Nephron (organoid): ENCODE measurements around the gene OSBPL10.

ENCODE experiments used
- H3K27ac Mint-ChIP-seq, 3 experiments: 2 replicates each; pipeline ENCODE4 v1.8.0; 2020; ENCODE audit warnings: mixed read lengths in 3 of 3, mild to moderate bottlenecking in 2 of 3, moderate library complexity in 1 of 3
- H3K27me3 Mint-ChIP-seq: 2 replicates; pipeline ENCODE4 v1.8.0; 2021; ENCODE audit warnings: low read depth, mild to moderate bottlenecking, moderate library complexity, mixed read lengths
- H3K36me3 Mint-ChIP-seq: 2 replicates; pipeline ENCODE4 v1.8.0; 2020; ENCODE audit warnings: low read depth, mixed read lengths
- H3K4me1 Mint-ChIP-seq: 2 replicates; pipeline ENCODE4 v1.8.0; 2020; ENCODE audit warnings: mixed read lengths
- H3K4me3 Mint-ChIP-seq, 3 experiments: 2 replicates each; pipeline ENCODE4 v1.8.0; 2020; ENCODE audit warnings: mild to moderate bottlenecking in 3 of 3, mixed read lengths in 3 of 3, moderate library complexity in 2 of 3
- H3K9me3 Mint-ChIP-seq: 2 replicates; pipeline ENCODE4 v1.8.0; 2020; ENCODE audit warnings: mixed read lengths
- TF ChIP-seq, protein P1 (sequence below), 3 experiments: fragments of 200-600 bp; sonication (generic); IDR thresholded peaks; one replicate each; pipeline ENCODE4 v1.5.0; 2021; ENCODE audit warnings: antibody characterized with exemption in 3 of 3; ENCODE audit not compliant: unreplicated experiment in 3 of 3

Gene OSBPL10

GRCh38 chr3:31664031-31664430, 317.0 kb downstream of the OSBPL10 start:
- TF ChIP-seq, protein P1, sequence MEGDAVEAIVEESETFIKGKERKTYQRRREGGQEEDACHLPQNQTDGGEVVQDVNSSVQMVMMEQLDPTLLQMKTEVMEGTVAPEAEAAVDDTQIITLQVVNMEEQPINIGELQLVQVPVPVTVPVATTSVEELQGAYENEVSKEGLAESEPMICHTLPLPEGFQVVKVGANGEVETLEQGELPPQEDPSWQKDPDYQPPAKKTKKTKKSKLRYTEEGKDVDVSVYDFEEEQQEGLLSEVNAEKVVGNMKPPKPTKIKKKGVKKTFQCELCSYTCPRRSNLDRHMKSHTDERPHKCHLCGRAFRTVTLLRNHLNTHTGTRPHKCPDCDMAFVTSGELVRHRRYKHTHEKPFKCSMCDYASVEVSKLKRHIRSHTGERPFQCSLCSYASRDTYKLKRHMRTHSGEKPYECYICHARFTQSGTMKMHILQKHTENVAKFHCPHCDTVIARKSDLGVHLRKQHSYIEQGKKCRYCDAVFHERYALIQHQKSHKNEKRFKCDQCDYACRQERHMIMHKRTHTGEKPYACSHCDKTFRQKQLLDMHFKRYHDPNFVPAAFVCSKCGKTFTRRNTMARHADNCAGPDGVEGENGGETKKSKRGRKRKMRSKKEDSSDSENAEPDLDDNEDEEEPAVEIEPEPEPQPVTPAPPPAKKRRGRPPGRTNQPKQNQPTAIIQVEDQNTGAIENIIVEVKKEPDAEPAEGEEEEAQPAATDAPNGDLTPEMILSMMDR (IDR thresholded peaks at IDR 0.05; ENCODE audit: unreplicated experiment in 3 of 3): no peak
- no peak overlapping the region for H3K4me3 Mint-ChIP-seq
- H3K27me3 Mint-ChIP-seq: peaks cover 7% of the 10 kb centered on the region
- H3K36me3 Mint-ChIP-seq: peaks cover 14% of the 10 kb centered on the region
- H3K27ac Mint-ChIP-seq: no peak overlapping the region
- H3K9me3 Mint-ChIP-seq: no peaks in the 10 kb centered on the region
- peaks cover 6% of the 10 kb centered on the region for H3K4me1 Mint-ChIP-seq

DNA sequence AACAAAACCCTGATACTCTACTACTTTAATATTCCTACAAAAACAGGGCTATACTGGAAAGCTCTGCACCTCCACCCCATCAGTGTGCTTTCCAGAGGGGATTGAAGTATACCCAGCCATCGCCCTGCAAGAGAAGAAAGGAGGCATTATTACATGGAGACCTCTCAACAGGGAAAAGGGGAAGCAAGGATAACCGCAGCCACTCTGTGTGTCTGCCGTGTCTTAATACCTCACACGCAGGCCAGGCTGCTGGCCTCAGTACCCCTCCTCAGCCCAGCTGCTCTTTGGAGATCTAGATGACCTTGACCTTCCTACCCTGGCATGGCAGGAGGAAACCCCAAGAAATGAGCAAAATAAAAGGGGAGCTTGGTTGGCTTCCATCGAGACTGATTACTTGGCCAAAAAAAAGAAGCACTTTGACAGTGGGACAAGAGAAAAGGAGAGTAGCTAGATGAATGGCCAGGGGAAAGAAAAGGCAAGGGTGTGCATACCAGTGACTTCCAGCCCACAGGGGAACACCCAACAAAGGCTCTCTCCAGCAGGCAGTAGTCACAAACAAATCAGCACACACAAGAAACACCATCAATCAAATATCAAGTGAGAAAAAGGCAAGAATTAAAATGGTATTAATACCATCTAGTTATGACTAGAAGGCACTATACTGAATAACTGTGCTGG, 318.9 kb downstream of the OSBPL10 start:
- Mint-ChIP-seq H3K36me3 (peaks cover 27% of the 10 kb centered on the region), H3K4me3 (no peak overlapping the region), H3K27ac (peak overlapping the region in 1 of 3 experiments; percentile 30), H3K9me3 (peaks cover 14% of the 10 kb centered on the region), H3K4me1 (peaks cover 6% of the 10 kb centered on the region), H3K27me3 (peaks cover 7% of the 10 kb centered on the region)
- TF ChIP-seq, protein P1 (IDR thresholded peaks at IDR 0.05; ENCODE audit: unreplicated experiment in 3 of 3): no peak

GRCh38 chr3:31661286-31661685, 319.8 kb downstream of the OSBPL10 start:
- no peak overlapping the region for H3K27ac Mint-ChIP-seq
- TF ChIP-seq, protein P1 (IDR thresholded peaks at IDR 0.05; ENCODE audit: unreplicated experiment in 3 of 3): no peak
- peaks cover 7% of the 10 kb centered on the region for H3K27me3 Mint-ChIP-seq
- peaks cover 6% of the 10 kb centered on the region for H3K4me1 Mint-ChIP-seq
- peaks cover 21% of the 10 kb centered on the region for H3K9me3 Mint-ChIP-seq
- no peak overlapping the region for H3K4me3 Mint-ChIP-seq
- peaks cover 35% of the 10 kb centered on the region for H3K36me3 Mint-ChIP-seq

DNA sequence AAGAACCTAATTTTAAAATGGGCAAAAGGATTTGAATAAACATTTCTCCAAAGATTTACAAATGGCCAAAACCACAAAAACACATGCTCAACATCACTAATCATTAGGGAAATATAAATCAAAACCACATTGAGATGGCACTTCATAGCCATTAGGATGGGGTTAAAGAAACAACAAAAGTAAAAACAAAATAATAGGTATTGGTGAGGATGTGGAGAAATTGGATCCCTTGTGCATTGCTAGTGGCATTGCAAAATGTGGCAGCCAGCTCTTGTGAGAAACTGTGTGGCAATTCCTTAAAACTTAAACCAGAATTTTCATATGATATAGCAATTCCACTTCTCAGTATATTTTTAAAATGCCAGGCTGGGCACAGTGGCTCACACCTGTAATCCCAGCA, 321.8 kb downstream of the OSBPL10 start:
- Mint-ChIP-seq H3K27ac (no peak overlapping the region), H3K4me1 (peaks cover 6% of the 10 kb centered on the region), H3K4me3 (no peak overlapping the region), H3K36me3 (peaks cover 54% of the 10 kb centered on the region), H3K9me3 (peaks cover 41% of the 10 kb centered on the region), H3K27me3 (peaks cover 7% of the 10 kb centered on the region)
- TF ChIP-seq, protein P1 (IDR thresholded peaks at IDR 0.05; ENCODE audit: unreplicated experiment in 3 of 3): no peak

DNA sequence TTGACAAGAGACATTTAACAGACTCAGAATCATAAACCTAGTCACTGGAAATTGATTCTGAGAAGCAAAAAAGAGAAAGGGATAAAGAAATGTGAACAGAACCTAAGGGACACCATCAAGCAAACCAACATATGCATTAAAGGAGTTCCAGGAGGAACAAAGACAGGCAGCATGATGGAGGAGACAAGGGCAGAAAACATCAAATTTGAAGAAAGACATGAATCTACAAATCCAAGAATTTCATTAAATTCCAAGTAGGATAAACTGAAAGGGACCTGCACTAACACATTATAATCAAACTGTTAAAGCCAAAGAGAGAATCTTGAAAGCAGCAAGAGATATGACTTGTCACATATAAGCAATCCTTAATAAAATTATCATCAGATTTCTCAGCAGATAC, 326.1 kb downstream of the OSBPL10 start:
- no peak overlapping the region for H3K27ac Mint-ChIP-seq
- no peaks in the 10 kb centered on the region for H3K4me1 Mint-ChIP-seq
- TF ChIP-seq, protein P1 (IDR thresholded peaks at IDR 0.05; ENCODE audit: unreplicated experiment in 3 of 3): no peak
- H3K4me3 Mint-ChIP-seq: no peak overlapping the region
- peaks cover 89% of the 10 kb centered on the region for H3K36me3 Mint-ChIP-seq
- peaks cover 81% of the 10 kb centered on the region for H3K9me3 Mint-ChIP-seq
- no peaks in the 10 kb centered on the region for H3K27me3 Mint-ChIP-seq

- H3K4me1 Mint-ChIP-seq: no peaks in the 10 kb centered on the region
These were observed 327.6 kb downstream of the OSBPL10 start for GRCh38 chr3:31653464-31653863.

More at GRCh38 chr3:31653464-31653863, 327.6 kb downstream of the OSBPL10 start:
- Mint-ChIP-seq H3K4me3 (no peak overlapping the region), H3K27me3 (no peaks in the 10 kb centered on the region), H3K9me3 (peaks cover 95% of the 10 kb centered on the region), H3K36me3 (peaks cover 95% of the 10 kb centered on the region), H3K27ac (no peak overlapping the region)
- TF ChIP-seq, protein P1 (IDR thresholded peaks at IDR 0.05; ENCODE audit: unreplicated experiment in 3 of 3): no peak
